ENCODE measurements around the gene TJP3. TPM values are rescaled to one million over a fixed set of nuclear protein-coding genes. Genes with fewer than 3 reads are reported as not detected.

The TJP3 gene
- total RNA-seq, 1 donor from 2014 or later: not detected

DNA sequence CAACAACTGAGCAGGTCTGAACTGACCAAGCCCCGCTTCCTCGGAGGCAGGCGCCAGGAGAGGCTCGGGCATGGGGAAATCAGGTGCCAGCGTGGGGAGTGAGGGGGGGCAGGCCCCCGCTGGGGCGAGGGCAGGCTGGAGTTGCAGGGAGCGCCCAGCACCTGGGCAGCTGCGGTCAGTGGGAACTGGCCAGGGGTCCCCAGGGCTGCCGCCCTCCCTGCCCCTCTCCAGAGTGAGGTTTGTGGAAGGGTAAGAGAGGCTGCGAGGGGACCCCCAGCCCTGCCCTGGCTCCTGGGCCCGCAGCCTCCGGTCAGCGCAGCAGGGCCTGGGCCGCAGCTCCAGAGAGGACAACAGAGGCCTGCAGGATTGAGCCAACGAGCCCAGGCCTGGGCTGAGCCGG, 40.4 kb upstream of the TJP3 start:
- H3K27ac Mint-ChIP-seq: no peak overlapping the region
- H3K4me3 Mint-ChIP-seq: no peak overlapping the region
- no peak for DNase-seq
- H3K27me3 Mint-ChIP-seq: no peaks in the 10 kb centered on the region
- no peaks in the 10 kb centered on the region for H3K9me3 Mint-ChIP-seq
- intact Hi-C loops (cut with micrococcal nuclease): no loop called here
- H3K4me1 Mint-ChIP-seq: peaks cover 7% of the 10 kb centered on the region
- H3K36me3 Mint-ChIP-seq (ENCODE audit: low read depth): peaks cover 7% of the 10 kb centered on the region

DNA sequence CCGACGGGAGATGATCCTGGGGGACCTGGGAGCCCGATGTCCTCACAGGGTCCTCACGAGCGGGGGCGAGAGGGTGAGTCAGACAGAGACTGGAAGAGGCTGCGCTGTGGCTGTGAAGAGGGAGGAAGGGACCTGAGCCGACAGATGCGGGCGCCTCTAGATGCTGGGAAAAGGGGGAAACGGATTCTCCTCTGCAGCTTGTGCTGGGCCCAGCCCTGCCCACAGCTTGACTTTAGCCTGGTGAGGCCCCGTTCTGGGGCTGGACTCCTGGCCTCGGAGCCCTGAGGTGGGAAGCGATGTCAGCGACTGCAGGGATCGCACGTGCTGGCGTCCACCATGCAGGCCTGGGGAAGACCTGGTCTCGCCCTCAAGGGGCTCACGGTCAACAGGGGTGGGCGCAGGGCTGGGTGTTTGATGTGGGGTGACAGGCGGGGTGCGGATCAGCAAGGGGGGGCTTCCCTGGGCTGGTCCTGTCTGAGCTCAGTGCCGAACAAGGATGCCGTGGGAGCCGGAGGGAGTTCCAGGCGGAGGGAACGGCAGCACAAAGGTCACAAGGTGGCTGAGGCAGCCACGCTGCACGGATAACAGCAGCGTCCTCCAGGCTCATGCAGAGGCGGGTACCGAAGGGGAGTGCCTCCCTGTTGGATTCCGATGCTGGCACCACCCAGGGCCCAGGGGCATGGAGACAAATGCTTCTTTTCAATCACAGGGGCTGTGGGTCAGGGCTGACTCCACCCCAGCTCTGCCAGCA, 39.7 kb upstream of the TJP3 start:
- no peaks in the 10 kb centered on the region for H3K27me3 Mint-ChIP-seq

DNA sequence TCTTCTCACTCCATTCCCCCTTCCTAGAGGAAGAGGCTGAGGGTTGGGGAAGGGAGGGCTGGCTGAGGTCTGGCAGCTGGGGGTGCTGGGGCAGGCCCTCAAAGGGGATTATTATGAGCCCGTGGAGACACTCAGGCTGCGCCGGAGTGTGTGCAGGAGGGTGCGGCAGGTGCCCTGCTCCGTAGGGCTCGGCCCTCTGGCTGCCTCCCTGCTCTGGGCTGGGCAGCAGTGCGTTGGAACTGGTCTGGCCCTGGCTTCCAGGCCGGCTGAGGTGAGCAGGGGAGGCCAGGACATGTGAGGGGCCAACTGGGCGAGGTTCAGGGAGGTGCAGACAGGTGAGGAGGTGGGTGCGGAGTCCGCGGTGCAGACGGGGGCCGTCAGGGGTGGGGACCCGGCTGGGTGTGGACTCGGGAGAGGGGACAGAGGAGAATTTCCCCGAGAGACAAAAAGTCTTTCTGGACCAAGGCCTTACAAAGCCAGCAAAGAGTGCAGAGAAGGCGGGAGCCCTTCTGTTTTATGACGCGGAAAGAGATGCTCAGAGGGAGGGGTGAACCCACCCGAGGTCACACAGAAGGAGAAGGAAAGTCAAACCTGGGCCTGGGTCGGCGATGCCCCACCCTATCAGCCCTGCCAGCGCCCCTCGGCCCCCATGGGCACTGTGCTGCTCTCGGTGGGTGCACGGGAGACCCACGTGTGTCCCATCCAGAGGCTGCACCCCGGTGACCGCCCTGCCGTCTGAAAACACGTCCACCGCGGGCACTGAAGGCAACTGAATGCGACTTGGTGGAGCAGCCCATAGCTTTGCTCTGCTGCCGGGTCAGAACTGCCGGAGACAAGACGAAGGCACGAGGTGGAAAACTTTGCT, 38.9 kb upstream of the TJP3 start:
- H3K9me3 Mint-ChIP-seq: no peaks in the 10 kb centered on the region
- H3K27ac Mint-ChIP-seq: no peak overlapping the region
- no peak for DNase-seq
- H3K4me1 Mint-ChIP-seq: peaks cover 7% of the 10 kb centered on the region
- no peaks in the 10 kb centered on the region for H3K27me3 Mint-ChIP-seq
- H3K36me3 Mint-ChIP-seq (ENCODE audit: low read depth): peaks cover 3% of the 10 kb centered on the region
- no peak overlapping the region for H3K4me3 Mint-ChIP-seq
- intact Hi-C loops (cut with micrococcal nuclease): no loop called here

More for the DNA sequence above, 39.7 kb upstream of the TJP3 start:
- no peaks in the 10 kb centered on the region for H3K9me3 Mint-ChIP-seq
- no peak overlapping the region for H3K27ac Mint-ChIP-seq
- H3K4me3 Mint-ChIP-seq: no peak overlapping the region
- DNase-seq: no peak
- H3K4me1 Mint-ChIP-seq: peaks cover 7% of the 10 kb centered on the region
- H3K36me3 Mint-ChIP-seq (ENCODE audit: low read depth): peaks cover 3% of the 10 kb centered on the region
- intact Hi-C loops (cut with micrococcal nuclease): no loop called here

DNA sequence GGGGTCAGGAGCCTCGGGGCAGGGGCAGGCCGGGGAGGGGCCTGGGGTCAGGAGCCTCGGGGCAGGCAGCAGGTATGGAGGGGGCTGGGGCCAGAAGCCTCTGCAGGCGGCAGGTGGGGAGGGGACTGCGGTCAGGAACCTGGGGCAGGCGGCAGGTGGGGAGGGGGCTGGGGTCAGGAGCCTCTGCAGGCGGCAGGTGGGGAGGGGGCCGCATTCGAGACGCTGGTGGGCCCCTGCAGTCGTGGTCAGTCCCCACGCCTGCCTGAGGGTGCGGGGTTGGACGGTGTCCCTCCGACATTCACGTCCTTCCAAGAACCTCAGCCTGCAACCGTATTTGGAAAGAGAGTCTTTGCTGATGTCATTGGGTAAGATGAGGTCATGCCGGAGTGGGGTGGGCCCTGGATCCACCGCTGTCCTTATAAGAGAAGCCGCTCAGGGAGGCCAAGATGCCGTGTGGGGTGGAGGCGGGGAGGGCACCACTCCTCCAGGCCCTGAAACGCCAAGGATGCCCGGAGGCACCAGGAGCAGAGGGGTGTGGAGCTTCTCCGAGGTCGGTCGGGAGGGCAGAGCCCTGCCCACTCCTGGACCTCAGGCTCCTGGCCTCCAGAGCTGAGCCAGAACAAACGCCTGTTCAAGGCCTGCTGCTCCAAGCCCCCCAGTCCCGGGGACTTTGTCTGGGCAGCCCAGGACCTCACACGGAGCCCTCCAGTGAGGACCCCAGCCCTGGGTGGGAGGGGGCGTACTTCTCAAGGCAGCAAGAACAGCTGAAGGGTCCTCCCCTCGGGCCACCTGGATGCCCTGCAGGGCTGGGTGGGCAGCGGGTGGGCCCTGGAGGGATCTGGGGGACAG, 38.0 kb upstream of the TJP3 start:
- intact Hi-C loops (cut with micrococcal nuclease): loop anchor here (2.0 kb wide), 1 partner anchor 21 kb away; no protein-coding TSS in a partner anchor
- Mint-ChIP-seq H3K9me3 (no peaks in the 10 kb centered on the region), H3K27me3 (no peaks in the 10 kb centered on the region), H3K27ac (peak overlapping the region; percentile 34), H3K4me3 (no peak overlapping the region), H3K36me3 (ENCODE audit: low read depth) (peaks cover 7% of the 10 kb centered on the region), H3K4me1 (peaks cover 7% of the 10 kb centered on the region)
- no peak for DNase-seq

DNA sequence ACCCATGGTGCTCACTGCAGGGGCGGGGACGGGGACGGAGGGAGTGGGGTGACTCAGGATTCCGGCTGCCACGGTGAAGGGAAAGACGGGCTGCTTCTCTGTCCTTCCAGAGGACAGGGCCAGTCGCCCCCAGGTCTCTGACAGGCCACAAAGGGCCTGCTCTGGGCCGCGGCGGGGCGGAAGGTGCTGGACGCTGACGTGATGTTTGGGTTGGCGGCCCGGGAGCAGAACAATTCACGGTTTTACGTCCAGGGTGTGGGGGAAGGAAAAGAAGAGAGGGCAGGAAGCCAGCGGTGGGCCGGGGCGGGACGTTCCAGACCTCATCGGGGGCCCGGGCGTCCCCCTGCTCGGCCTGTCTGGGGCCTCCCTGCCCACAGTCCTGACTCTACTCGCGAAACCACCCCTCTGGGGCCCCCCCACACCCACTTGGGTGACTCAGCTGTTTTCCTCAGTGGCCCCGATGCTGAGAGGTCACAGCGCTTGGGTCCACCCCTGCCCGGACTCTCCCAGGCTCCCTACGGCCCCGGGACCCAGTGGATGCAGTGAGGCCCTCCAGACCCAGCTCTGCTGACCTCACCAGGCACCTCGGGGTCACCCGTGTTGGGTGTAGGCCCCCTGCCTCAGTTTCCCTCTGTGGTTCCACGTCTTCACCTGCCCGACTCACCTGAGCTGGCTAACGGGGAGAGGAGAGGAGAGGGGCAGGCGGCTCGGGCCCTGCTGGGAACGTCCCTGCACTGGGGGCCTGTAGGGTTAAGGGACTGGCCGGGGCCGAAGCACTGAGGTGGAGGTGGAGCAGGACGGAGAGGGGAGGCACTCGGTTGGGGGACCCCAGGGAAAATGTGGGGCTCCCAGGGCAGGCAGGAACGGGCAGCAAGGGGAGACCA, 37.1 kb upstream of the TJP3 start:
- H3K4me1 Mint-ChIP-seq: peaks cover 7% of the 10 kb centered on the region
- intact Hi-C loops (cut with micrococcal nuclease): loop anchor here (2.0 kb wide), 1 partner anchor 20 kb away; no protein-coding TSS in a partner anchor
- peak overlapping the region; percentile 49 for H3K4me3 Mint-ChIP-seq
- peak overlapping the region; percentile 56 for H3K27ac Mint-ChIP-seq
- H3K36me3 Mint-ChIP-seq (ENCODE audit: low read depth): peaks cover 7% of the 10 kb centered on the region
- H3K27me3 Mint-ChIP-seq: no peaks in the 10 kb centered on the region
- peak; percentile 65 for DNase-seq
- no peaks in the 10 kb centered on the region for H3K9me3 Mint-ChIP-seq

DNA sequence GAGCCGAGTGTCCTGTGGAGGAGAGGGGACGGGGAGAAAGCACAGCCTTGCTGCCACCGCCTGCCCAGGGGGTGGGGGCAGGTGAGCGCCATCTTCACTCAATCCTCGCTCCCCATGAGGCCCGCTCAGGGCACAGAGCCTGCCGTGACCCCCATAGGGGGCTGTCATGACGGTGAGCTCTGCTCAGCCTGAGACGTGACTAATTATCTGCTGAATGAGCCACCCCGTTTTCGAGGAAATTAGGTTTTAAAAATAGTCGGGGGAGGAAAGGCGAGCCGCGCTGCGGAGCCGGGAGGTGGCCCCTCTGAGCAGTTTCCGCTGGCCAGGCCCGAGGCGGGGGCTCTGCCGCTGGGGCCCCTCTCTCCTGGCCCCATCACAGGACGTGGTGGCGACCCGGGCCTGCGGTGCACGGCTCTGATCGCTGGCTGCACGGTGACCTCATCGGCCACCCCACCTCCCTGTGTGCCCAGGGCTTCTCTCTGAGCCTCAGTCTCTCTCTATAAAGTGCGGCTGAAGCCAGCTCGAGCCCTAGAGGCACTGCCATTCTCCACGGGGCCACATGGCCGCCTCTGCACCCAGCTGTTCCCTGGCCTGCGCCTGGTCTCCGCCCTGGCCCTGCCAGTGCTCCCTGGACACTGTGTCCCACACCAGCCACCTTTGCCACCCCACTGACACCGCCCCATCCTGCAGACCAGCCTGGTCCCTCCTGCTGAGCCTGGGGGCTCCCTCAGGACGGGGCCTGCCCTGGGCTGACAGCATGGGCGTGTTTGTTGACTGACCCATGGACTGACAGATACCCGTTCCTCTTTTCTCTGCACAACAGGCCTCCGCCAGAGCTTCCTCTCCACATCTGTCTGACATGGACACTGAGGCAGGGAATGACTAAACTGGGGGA, 36.3 kb upstream of the TJP3 start:
- peak overlapping the region; percentile 48 for H3K4me3 Mint-ChIP-seq
- peak; percentile 62 for DNase-seq
- H3K4me1 Mint-ChIP-seq: peaks cover 7% of the 10 kb centered on the region
- H3K36me3 Mint-ChIP-seq (ENCODE audit: low read depth): peaks cover 7% of the 10 kb centered on the region
- no peaks in the 10 kb centered on the region for H3K27me3 Mint-ChIP-seq
- intact Hi-C loops (cut with micrococcal nuclease): loop anchor here (2.0 kb wide), 1 partner anchor 19 kb away; no protein-coding TSS in a partner anchor
- no peaks in the 10 kb centered on the region for H3K9me3 Mint-ChIP-seq
- peak overlapping the region; percentile 56 for H3K27ac Mint-ChIP-seq

DNA sequence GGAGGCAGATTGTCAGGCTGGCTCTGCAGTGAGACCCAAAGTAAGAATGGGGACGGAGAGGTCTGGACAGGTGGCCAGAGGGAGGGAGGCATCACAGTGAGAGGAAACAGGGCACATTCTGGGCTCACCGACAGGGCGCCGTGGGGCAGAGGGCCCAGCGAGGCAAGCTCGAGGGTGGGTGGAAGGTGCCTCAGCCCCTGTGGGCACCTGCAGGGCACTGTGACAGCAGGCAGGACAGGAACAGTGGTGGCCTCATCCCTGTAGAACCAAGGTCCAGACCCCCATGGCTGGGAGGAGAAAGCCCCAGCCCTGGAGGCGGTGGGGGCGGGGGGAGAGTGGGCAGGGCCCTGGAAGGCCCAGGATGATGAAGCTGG, 35.6 kb upstream of the TJP3 start:
- no peak overlapping the region for H3K4me3 Mint-ChIP-seq
- H3K4me1 Mint-ChIP-seq: peaks cover 7% of the 10 kb centered on the region
- H3K27me3 Mint-ChIP-seq: no peaks in the 10 kb centered on the region
- no peak for DNase-seq
- H3K27ac Mint-ChIP-seq: no peak overlapping the region
- peaks cover 7% of the 10 kb centered on the region for H3K36me3 Mint-ChIP-seq (ENCODE audit: low read depth)
- H3K9me3 Mint-ChIP-seq: no peaks in the 10 kb centered on the region
- intact Hi-C loops (cut with micrococcal nuclease): no loop called here

DNA sequence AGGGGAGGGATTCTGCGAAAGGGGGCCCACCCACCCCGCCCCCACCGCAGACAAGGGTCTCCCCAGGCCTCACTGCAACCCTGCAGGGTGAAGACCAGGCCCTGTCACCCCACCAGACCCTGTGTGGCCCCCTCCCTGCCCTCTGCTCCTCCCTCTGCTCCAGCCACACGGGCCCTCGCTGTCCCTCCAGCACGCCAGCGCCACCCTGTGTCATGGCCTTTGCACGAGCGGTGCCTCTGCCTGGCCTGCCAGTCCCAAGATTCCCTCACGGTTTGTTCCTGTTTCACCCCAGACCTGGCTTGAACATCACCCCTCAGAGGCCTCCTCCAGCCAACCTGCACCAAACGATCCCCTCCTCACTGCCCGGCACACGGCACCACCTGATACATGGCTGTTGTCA, 35.2 kb upstream of the TJP3 start:
- peaks cover 7% of the 10 kb centered on the region for H3K36me3 Mint-ChIP-seq (ENCODE audit: low read depth)
- H3K27ac Mint-ChIP-seq: no peak overlapping the region
- H3K4me3 Mint-ChIP-seq: no peak overlapping the region
- peaks cover 7% of the 10 kb centered on the region for H3K4me1 Mint-ChIP-seq
- intact Hi-C loops (cut with micrococcal nuclease): no loop called here
- no peaks in the 10 kb centered on the region for H3K9me3 Mint-ChIP-seq
- no peak for DNase-seq
- no peaks in the 10 kb centered on the region for H3K27me3 Mint-ChIP-seq

DNA sequence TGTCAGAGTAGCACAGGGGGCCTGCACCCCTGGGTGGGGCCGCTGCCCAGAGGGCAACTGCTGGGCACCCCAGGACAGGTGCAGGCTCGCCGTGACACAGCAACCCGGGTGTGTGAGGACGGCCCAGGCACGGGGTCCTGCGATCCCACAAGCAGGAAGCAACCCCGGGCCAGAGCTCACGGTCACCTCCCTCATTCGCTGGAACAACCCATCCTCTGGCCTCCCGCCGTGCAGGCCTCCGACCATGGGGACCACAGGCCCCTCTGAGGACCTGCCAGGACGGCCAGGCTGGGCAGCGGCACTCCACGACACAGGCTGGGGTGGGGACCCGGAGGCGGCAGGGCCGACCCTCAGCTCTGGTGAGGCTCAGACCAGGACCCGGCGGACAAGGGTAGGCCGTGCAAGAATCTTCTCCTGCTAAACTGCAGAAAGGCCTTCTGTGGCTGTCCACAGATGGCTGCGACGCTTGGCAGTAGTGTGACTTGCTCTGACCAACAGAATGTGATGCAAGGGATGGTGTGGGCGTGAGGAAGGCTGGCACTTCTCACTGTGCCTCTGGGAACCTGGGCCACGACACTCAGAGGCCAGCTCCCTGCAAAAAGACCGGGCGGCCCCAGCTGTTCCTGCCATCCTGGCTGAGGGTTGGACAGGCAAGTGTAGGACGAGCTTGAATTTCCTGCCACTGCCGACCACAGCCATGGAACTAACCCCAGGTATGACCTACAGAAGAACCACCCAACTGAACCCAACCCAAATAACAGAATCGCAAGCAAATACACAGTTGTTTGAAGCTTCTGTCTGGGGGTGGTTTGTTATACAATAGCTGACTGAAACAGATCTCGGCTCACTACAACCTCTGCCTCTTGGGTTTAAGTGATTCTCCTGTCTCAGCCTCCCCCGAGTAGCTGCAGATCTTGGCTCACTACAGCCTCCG, 34.4 kb upstream of the TJP3 start:
- H3K9me3 Mint-ChIP-seq: no peaks in the 10 kb centered on the region
- no peak for DNase-seq
- no peaks in the 10 kb centered on the region for H3K27me3 Mint-ChIP-seq
- H3K4me3 Mint-ChIP-seq: no peak overlapping the region
- H3K4me1 Mint-ChIP-seq: peaks cover 7% of the 10 kb centered on the region
- intact Hi-C loops (cut with micrococcal nuclease): no loop called here
- peaks cover 7% of the 10 kb centered on the region for H3K36me3 Mint-ChIP-seq (ENCODE audit: low read depth)
- H3K27ac Mint-ChIP-seq: no peak overlapping the region

DNA sequence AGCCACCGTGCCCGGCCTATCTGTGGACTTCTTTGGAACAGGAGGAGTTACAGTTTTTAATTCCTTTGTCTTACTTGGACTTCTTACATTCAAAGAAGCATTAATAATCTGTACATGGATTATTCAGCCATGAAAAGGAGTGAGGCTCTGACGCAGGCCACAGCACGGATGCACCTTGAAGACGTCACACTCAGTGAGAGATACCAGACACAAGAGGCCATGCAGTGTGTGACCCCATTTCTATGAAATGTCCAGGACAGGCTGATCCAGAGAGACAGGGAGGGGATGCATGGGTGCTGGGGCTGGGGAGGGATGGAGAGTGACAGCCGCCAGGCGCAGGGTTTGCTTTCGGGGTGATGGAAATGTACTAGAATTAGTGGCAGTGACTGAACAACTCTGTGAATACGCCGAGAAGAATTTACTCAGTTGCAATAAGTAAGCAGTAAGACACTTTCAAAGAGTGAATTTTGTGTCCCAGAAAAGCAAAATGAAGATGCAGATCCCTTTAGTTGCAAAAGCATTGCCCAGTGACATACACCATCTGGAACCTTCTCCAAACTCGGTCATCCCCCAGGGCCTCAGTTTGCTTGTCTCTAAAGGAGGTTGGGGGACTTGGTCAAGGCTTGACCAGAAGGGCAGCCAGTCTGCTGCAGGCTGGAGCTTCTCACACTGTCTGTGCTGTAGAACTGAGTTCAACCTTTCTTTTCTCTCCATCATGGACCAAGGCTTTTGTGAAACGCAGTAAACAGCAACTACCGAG, 33.2 kb upstream of the TJP3 start:
- Mint-ChIP-seq H3K27me3 (no peaks in the 10 kb centered on the region), H3K36me3 (ENCODE audit: low read depth) (peaks cover 7% of the 10 kb centered on the region), H3K27ac (no peak overlapping the region), H3K4me3 (no peak overlapping the region), H3K9me3 (no peaks in the 10 kb centered on the region), H3K4me1 (peaks cover 7% of the 10 kb centered on the region)
- intact Hi-C loops (cut with micrococcal nuclease): no loop called here
- DNase-seq: no peak

DNA sequence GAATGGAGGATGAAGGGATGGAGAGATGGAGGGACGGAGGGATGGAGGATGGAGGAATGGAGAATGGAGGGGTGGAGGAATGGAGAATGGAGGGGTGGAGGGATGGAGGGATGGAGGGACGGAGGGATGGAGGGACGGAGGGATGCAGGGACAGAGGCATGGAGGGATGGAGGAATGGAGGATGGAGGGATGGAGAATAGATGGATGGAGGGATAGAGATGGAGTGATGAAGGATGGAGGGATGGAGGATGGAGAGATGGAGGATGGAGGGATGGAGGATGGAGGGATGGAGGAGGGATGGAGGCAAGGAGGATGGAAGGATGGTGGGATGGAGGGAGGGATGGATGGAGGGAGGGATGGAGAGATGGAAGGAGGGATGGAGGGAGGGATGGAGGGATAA, 30.0 kb upstream of the TJP3 start:
- H3K36me3 Mint-ChIP-seq (ENCODE audit: low read depth): peaks cover 7% of the 10 kb centered on the region
- no peak overlapping the region for H3K27ac Mint-ChIP-seq
- intact Hi-C loops (cut with micrococcal nuclease): no loop called here
- no peaks in the 10 kb centered on the region for H3K9me3 Mint-ChIP-seq
- H3K27me3 Mint-ChIP-seq: no peaks in the 10 kb centered on the region
- no peak for DNase-seq
- no peaks in the 10 kb centered on the region for H3K4me1 Mint-ChIP-seq
- no peak overlapping the region for H3K4me3 Mint-ChIP-seq

Data from activated CD4-positive, alpha-beta T cell treated with anti-CD3 and anti-CD28 coated beads, Interleukin-2, amount 10 ng/mL, durations not matched to agents 24 days and 14 days (primary cell).